GM12865 (cell line): ENCODE measurements around the gene STARD13.

Experiments used
- DNase-seq: peaks from one replicate; pipeline ENCODE4 v3.0.0; 2010; ENCODE audit warnings: low read depth
- H3K4me3 ChIP-seq: 2 replicates; pipeline ENCODE4 v1.5.1; 2011; ENCODE audit warnings: mild to moderate bottlenecking, low read depth, low read length, control low read depth
- CTCF ChIP-seq: IDR thresholded peaks from 2 replicates; pipeline ENCODE4 v1.5.1; 2011; ENCODE audit warnings: low read length, control low read depth, low read depth, inconsistent platforms; ENCODE audit not compliant: insufficient read depth; ENCODE audit errors: missing control alignments

STARD13 gene

GRCh38 chr13:33224686-33225085 lies 60.9 kb downstream of the STARD13 start:
- no peak for TF ChIP-seq CTCF
- no peak overlapping the region for H3K4me3 ChIP-seq
- no peak for DNase-seq

GRCh38 chr13:33224191-33224590 lies 61.4 kb downstream of the STARD13 start:
- H3K4me3 ChIP-seq = no peak overlapping the region
- TF ChIP-seq CTCF = no peak
- DNase-seq = no peak

GRCh38 chr13:33219926-33220325 lies 65.6 kb downstream of the STARD13 start:
- no peak for DNase-seq
- no peak overlapping the region for H3K4me3 ChIP-seq
- TF ChIP-seq CTCF = no peak

GRCh38 chr13:33218426-33218825 lies 67.1 kb downstream of the STARD13 start:
- DNase-seq = no peak
- no peak for TF ChIP-seq CTCF
- H3K4me3 ChIP-seq = no peak overlapping the region

GRCh38 chr13:33218020-33218419 lies 67.5 kb downstream of the STARD13 start:
- no peak for TF ChIP-seq CTCF
- DNase-seq = no peak
- H3K4me3 ChIP-seq = no peak overlapping the region

GRCh38 chr13:33217256-33217655 lies 68.3 kb downstream of the STARD13 start:
- no peak overlapping the region for H3K4me3 ChIP-seq
- no peak for TF ChIP-seq CTCF
- DNase-seq = no peak

- no peak for DNase-seq
- TF ChIP-seq CTCF = no peak
Observed at GRCh38 chr13:33213797-33214196, 71.8 kb downstream of the STARD13 start.

More at GRCh38 chr13:33213797-33214196, 71.8 kb downstream of the STARD13 start:
- H3K4me3 ChIP-seq = no peak overlapping the region
